Ectodermal cell (in vitro differentiated cells): Measurements from ENCODE around the gene TAF13.
A peak's percentile ranks its signal among the peaks of the same experiment; 100 is the strongest.
"Not testable (repeated sequence)": the region's sequence is repeated elsewhere in the genome, so short reads cannot be mapped to it uniquely, and the experiment has no call there.

Source experiments
- H3K27ac ChIP-seq: 2 replicates; pipeline ENCODE4 v1.7.0; 2013; ENCODE audit warnings: mild to moderate bottlenecking, low read depth, low read length; ENCODE audit not compliant: insufficient read depth, poor library complexity, severe bottlenecking
- H3K27me3 ChIP-seq: 2 replicates; pipeline ENCODE4 v1.7.0; 2013; ENCODE audit warnings: mild to moderate bottlenecking, low read length; ENCODE audit not compliant: insufficient read depth, control insufficient read depth, poor library complexity, severe bottlenecking
- H3K36me3 ChIP-seq: one replicate; pipeline ENCODE4 v1.7.0; 2013; ENCODE audit warnings: low read length; ENCODE audit not compliant: control insufficient read depth, insufficient read depth
- H3K4me1 ChIP-seq: one replicate; pipeline ENCODE4 v1.7.0; 2013; ENCODE audit warnings: low read length; ENCODE audit not compliant: control insufficient read depth, insufficient read depth
- H3K4me3 ChIP-seq: 2 replicates; pipeline ENCODE4 v1.7.0; 2013; ENCODE audit warnings: low read depth, low read length, control low read depth; ENCODE audit not compliant: insufficient read depth
- H3K9me3 ChIP-seq: 2 replicates; pipeline ENCODE4 v1.7.0; 2013; ENCODE audit warnings: mild to moderate bottlenecking, low read length, moderate library complexity; ENCODE audit not compliant: control insufficient read depth
- WGBS, 2 experiments: methylation state at CpG; one replicate each; pipeline ENCODE4 v1.1.7; 2013; ENCODE audit warnings: missing lambda C conversion rate in 2 of 2; 5-methylcytosine and 5-hydroxymethylcytosine counted together

TAF13 gene

DNA sequence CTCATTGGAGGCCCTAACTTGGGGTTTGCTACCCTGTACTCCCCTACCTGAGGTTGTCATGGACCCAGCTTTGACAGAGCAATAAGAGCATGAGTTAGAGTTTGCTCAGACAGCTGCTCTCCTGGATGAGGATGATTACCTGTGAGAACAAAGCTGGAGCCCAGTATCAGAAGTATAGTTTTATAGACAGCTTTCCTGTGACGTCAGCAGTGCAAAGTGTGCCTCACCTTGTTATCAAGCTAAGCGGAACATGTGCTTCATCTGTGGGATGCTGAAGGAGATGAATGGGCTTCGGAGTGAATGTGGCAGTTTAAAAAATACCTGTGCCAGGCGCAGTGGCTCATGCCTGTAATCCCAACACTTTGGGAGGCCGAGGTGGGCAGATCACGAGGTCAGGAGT, 28.5 kb downstream of the TAF13 start:
- WGBS, 2 experiments: 89 to 91% methylated on average over 6 of the region's 6 CpGs
- Histone ChIP-seq H3K27me3 (no peaks in the 10 kb centered on the region), H3K36me3 (no peaks in the 10 kb centered on the region), H3K4me1 (no peaks in the 10 kb centered on the region), H3K9me3 (no peaks in the 10 kb centered on the region), H3K27ac (no peak overlapping the region), H3K4me3 (no peak overlapping the region)

DNA sequence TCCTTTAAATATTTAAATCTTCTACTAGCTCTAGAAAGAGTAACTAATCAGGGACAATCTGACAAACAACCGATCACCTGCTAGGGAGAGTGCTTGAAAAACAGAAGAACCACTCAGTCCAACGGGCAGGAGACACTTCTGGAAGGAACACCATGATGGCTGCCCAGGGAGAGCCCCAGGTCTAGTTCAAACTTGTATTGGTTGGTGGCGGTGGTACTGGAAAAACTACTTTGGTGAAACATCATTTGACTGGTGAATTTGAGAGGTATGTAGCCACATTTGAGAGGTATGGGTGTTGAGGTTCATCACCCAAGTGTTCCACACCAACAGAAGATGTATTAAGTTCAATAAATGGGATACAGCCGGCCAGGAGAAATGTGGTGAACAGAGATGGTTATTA, 29.1 kb downstream of the TAF13 start:
- Histone ChIP-seq H3K4me1 (no peaks in the 10 kb centered on the region), H3K36me3 (no peaks in the 10 kb centered on the region), H3K27ac (no peak overlapping the region), H3K27me3 (no peaks in the 10 kb centered on the region), H3K4me3 (no peak overlapping the region), H3K9me3 (no peaks in the 10 kb centered on the region)
- WGBS, 2 experiments: 94 to 95% methylated on average over 4 of the region's 4 CpGs

DNA sequence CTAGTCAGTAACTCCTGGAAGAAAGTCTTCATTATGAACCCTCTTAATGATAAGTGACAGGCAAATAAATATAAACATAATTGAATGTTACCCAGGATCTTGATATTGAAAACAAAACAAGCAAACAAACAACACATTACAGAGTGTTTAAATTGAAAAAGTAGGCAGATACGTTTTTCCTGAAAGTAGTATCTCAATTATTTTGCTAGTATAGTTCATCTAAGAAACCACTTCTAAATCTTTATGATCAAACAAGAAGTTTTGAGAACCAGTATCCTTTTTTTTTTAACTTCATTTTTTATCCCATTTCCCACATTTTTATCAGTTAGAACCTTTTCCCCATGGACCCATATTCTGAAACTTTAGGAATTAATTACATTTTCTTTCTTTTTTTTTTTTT, 30.2 kb downstream of the TAF13 start:
- Histone ChIP-seq H3K4me3 (no peak overlapping the region), H3K27ac (no peak overlapping the region), H3K4me1 (peaks cover under 1% of the 10 kb centered on the region), H3K36me3 (no peaks in the 10 kb centered on the region), H3K27me3 (no peaks in the 10 kb centered on the region), H3K9me3 (no peaks in the 10 kb centered on the region)
- WGBS, 2 experiments: 90% methylated on average over 1 of the region's 1 CpG; no CpG with 5 or more reads in 1 of the 2 experiments

GRCh38 chr1:109041621-109042468, 34.0 kb downstream of the TAF13 start, which contains the start of gene WDR47:
WDR47 (minus strand) TSS chr1:109042102; CDS start chr1:109023512, 18,590 bp downstream.
- 0% methylated on average over 90 of the region's 90 CpGs for WGBS, 2 experiments
- H3K9me3 ChIP-seq: no peaks in the 10 kb centered on the region
- no peaks in the 10 kb centered on the region for H3K36me3 ChIP-seq
- peak within 1 kb of the TSS; percentile 95 for H3K4me3 ChIP-seq
- no peaks in the 10 kb centered on the region for H3K27me3 ChIP-seq
- H3K27ac ChIP-seq: peak within 1 kb of the TSS; percentile 70
- H3K4me1 ChIP-seq: peaks cover 6% of the 10 kb centered on the region

DNA sequence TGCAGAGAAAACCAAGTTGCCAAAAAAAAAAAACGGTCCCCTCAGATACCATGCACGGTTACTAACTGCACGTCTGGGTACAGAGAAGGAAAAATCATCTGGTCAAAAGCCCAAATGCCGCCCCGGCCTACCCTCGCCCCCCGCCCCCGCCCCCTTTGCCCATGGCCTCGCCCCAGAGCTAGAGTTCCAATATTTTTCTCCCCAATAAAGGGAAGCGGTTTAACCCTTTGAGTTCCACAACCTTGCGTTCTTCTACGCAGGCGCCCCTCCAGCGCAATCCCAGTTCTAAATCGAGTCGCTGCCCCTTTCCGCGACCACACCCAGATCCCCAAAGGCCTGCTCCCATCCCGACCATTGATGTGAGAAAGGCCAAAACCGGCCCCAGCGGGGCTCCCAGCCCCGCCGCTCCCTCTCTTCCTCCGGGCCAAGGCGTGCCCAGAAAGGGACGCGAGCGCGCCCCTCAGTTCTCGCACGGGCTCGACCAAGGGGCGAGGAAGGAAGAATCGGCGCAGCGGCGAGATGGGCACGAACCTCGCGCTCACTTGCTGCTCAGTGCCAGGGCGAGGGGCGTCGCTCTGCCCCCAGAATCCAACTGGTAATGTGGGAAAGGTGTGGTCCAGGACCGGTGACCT, 34.7 kb downstream of the TAF13 start:
- Histone ChIP-seq H3K36me3 (no peaks in the 10 kb centered on the region), H3K9me3 (no peaks in the 10 kb centered on the region), H3K27me3 (no peaks in the 10 kb centered on the region), H3K4me3 (peak overlapping the region; percentile 95), H3K4me1 (peaks cover 6% of the 10 kb centered on the region), H3K27ac (peak overlapping the region; percentile 70)
- WGBS, 2 experiments: 0 to 1% methylated on average over 44 of the region's 44 CpGs

GRCh38 chr1:109040627-109040988, 35.2 kb downstream of the TAF13 start:
- no peaks in the 10 kb centered on the region for H3K27me3 ChIP-seq
- H3K36me3 ChIP-seq: no peaks in the 10 kb centered on the region
- peak overlapping the region; percentile 26 for H3K27ac ChIP-seq
- H3K4me1 ChIP-seq: peaks cover 6% of the 10 kb centered on the region
- WGBS, 2 experiments: 33 to 42% methylated on average over 3 of the region's 3 CpGs
- peak overlapping the region; percentile 95 for H3K4me3 ChIP-seq
- H3K9me3 ChIP-seq: no peaks in the 10 kb centered on the region

DNA sequence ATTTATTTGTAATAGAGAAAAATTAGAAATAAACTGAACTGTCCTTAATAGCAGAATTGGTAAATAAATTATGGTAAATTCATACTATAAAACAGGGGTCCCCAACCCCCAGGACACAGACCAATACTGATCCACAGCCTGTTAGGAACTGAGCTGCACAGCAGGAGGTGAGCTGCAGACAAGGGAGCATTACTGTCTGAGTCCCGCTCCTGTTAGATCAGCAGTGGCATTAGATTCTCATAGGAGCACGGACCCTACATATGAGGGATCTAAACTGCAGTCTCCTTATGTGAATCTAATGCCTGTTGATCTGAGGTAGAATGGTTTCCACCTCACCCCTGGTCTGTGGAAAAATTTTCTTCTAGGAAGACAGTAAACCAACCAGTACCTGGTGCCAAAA, 41.4 kb downstream of the TAF13 start:
- Histone ChIP-seq H3K36me3 (no peaks in the 10 kb centered on the region), H3K27ac (no peak overlapping the region), H3K9me3 (no peaks in the 10 kb centered on the region), H3K4me3 (no peak overlapping the region), H3K27me3 (no peaks in the 10 kb centered on the region), H3K4me1 (no peaks in the 10 kb centered on the region)
- WGBS, 2 experiments: 60 to 68% methylated on average over 2 of the region's 2 CpGs

GRCh38 chr1:109029493-109029892, 46.3 kb downstream of the TAF13 start:
- not testable (repeated sequence) for H3K9me3 ChIP-seq, H3K27ac ChIP-seq, H3K36me3 ChIP-seq, H3K4me1 ChIP-seq, H3K4me3 ChIP-seq, H3K27me3 ChIP-seq
- WGBS, 2 experiments: 98 to 99% methylated on average over 6 of the region's 8 CpGs

- Histone ChIP-seq H3K27ac (no peak overlapping the region), H3K4me3 (no peak overlapping the region), H3K36me3 (no peaks in the 10 kb centered on the region), H3K4me1 (no peaks in the 10 kb centered on the region), H3K27me3 (no peaks in the 10 kb centered on the region), H3K9me3 (no peaks in the 10 kb centered on the region)
These were observed 48.0 kb downstream of the TAF13 start for GRCh38 chr1:109027841-109028240.

DNA sequence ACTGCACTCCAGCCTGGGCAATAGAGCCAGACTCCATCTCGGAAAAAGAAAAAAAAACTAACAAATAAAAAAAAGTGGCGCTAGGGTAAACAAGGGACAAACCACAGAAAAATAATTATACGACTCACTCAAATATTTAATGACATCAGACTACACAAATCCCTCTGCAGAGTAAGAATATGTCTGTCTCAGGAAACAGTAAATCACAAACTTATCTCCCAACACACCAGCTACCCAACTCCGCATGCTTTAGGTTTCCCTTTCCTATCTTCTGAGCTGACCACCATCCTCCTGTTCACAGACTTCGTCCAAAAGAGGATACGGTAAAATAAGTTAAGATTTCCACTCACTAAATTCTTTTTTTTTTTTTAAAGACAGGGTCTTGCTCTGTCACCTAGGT, 50.1 kb downstream of the TAF13 start:
- Histone ChIP-seq H3K27ac (no peak overlapping the region), H3K36me3 (no peaks in the 10 kb centered on the region)
- 96 to 97% methylated on average over 6 of the region's 6 CpGs for WGBS, 2 experiments

More for the DNA sequence above, 50.1 kb downstream of the TAF13 start:
- Histone ChIP-seq H3K27me3 (no peaks in the 10 kb centered on the region), H3K4me3 (no peak overlapping the region), H3K9me3 (no peaks in the 10 kb centered on the region), H3K4me1 (no peaks in the 10 kb centered on the region)
